Inferior parietal cortex (tissue), 1 donor: ENCODE data around the gene FNTB.
A peak's percentile ranks its signal among the peaks of the same experiment; 100 is the strongest.
"Not testable (repeated sequence)": the region's sequence is repeated elsewhere in the genome, so short reads cannot be mapped to it uniquely, and the experiment has no call there.

Experiments
- DNase-seq: peaks from one replicate; pipeline ENCODE4 v3.0.0-alpha.2; 2016; ENCODE audit errors: extremely low spot score

Gene FNTB

GRCh38 chr14:65015391-65015790, 28.7 kb downstream of the FNTB start:
- DNase-seq = peak; percentile 67

GRCh38 chr14:65016471-65016870, 29.8 kb downstream of the FNTB start:
- no peak for DNase-seq

GRCh38 chr14:65019944-65020566, 33.4 kb downstream of the FNTB start:
- peak; percentile 87 for DNase-seq

- no peak for DNase-seq
Observed at GRCh38 chr14:65024957-65025356, 38.3 kb downstream of the FNTB start.

GRCh38 chr14:65025818-65026217, 39.1 kb downstream of the FNTB start:
- no peak for DNase-seq

GRCh38 chr14:65026526-65026925, 39.8 kb downstream of the FNTB start:
- DNase-seq = no peak

GRCh38 chr14:65027127-65027799, 40.6 kb downstream of the FNTB start:
- no peak for DNase-seq

GRCh38 chr14:65028937-65029336, 42.2 kb downstream of the FNTB start:
- DNase-seq = no peak

GRCh38 chr14:65031321-65031720, 44.6 kb downstream of the FNTB start:
- not testable (repeated sequence) for DNase-seq

GRCh38 chr14:65032319-65032718, 45.6 kb downstream of the FNTB start:
- DNase-seq = no peak

- no peak for DNase-seq
Observed at GRCh38 chr14:65033181-65033580, 46.5 kb downstream of the FNTB start.

GRCh38 chr14:65034021-65034420, 47.3 kb downstream of the FNTB start:
- no peak for DNase-seq

GRCh38 chr14:65035049-65035448, 48.4 kb downstream of the FNTB start:
- DNase-seq = no peak

GRCh38 chr14:65038966-65039365, 52.3 kb downstream of the FNTB start:
- no peak for DNase-seq

- no peak for DNase-seq
Observed at GRCh38 chr14:65040666-65041433, 54.2 kb downstream of the FNTB start.

- DNase-seq = no peak
Observed at GRCh38 chr14:65041434-65041915, 54.8 kb downstream of the FNTB start.

GRCh38 chr14:65042296-65042695, 55.6 kb downstream of the FNTB start:
- no peak for DNase-seq

GRCh38 chr14:65042731-65043372, 56.2 kb downstream of the FNTB start:
- DNase-seq = no peak

GRCh38 chr14:65043893-65044595, 57.3 kb downstream of the FNTB start:
- DNase-seq = no peak

GRCh38 chr14:65044596-65044959, 57.9 kb downstream of the FNTB start:
- no peak for DNase-seq

- no peak for DNase-seq
Observed at GRCh38 chr14:65045006-65045405, 58.3 kb downstream of the FNTB start.

- no peak for DNase-seq
Observed at GRCh38 chr14:65045709-65046108, 59.0 kb downstream of the FNTB start.
